GM19023 (cell line): ENCODE results near the gene KRTAP4-11.
"Not testable (repeated sequence)": the region's sequence is repeated elsewhere in the genome, so short reads cannot be mapped to it uniquely, and the experiment has no call there.

ENCODE experiments used
- ATAC-seq: cut with Tn5 transposase; IDR thresholded peaks from one replicate; pipeline ENCODE4 v1.9.1; 2021; ENCODE audit warnings: mild to moderate bottlenecking, moderate library complexity; ENCODE audit not compliant: unreplicated experiment

The KRTAP4-11 gene

DNA sequence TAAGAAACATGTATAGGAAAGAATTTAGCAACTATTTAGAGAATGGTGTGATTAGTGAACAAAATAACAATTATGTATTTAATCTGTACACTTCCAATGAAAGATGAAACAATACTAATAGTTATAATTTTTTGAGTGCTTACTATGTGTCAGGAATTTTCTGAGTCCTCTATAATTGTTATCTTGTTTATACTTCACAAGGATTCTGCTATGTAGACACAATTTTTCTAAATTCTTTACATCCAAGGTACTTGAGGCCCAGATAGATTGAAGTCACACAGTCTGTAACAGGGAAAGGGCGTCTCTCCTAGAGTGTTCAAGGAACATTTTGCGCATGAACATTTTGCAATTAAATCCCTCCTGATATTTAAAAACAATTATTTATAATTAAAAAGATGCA lies 6.9 kb upstream of the KRTAP4-11 start:
- ATAC-seq: no peak

DNA sequence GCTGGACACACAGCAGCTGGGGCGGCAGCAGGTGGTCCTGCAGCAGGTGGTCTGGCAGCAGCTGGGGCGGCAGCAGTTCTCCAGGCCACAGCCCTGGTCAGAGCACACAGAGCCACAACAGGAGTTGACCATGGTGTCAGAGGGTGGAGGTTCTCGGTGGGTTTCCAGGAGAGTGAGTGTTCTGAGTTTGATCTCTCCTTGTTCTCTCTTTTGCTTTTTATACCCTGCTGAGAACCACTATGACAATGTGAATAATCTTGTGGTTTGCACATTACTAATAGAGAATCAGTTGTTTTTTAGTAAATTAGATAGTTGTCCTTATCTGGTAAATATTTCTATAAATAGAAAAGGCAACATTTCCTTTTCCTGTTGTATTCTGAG lies 5.8 kb upstream of the KRTAP4-11 start, which contains the start of gene KRTAP4-12:
Gene KRTAP4-12, minus strand, starts transcription at position 192 of the 381 bp plus-strand sequence. Its CDS starts 60 bp downstream, at position 132.
- ATAC-seq: not testable (repeated sequence)

DNA sequence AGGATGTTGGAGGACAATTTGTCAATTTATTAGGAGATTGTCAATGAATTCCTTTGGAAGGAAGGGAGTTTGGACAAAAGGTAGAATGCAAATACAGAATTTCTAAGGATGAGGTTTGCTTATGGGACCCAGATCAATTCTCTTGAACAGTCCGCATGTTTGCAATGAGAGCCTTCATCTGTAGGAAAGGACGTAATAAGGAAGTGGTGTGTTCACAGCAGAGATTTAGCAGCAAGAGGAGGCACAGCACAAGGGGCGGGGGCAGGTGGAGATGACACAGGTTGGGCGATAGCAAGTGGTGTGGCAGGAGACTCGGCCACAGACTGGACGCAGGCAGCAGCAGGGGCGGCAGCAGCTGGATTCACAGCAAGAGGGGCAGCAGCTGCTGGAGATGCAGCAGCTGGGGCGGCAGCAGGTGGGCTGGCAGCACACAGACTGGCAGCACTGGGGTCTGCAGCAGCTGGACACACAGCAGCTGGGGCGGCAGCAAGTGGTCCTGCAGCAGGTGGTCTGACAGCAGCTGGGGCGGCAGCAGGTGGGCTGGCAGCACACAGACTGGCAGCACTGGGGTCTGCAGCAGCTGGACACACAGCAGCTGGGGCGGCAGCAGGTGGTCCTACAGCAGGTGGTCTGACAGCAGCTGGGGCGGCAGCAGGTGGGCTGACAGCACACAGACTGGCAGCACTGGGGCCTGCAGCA lies 5.3 kb upstream of the KRTAP4-11 start:
- ATAC-seq: not testable (repeated sequence)

DNA sequence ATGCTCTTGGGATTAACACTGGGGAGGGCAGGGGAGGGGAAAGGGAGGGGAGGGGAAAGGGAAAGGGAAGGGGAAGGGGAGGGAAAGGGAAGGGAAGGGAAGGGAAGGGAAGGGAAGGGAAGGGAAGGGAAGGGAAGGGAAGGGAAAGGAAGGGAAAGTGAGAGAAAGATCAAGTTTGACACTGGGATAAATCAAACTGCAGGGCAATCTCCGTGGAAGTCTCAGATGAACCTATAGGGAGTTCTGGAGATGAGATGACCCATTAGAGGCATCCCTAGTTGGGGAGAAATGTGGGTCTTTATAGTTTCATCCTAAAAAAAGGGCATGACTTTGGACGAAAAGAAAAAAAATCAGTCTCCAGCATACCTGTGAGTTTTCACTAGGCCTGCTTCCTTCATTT lies 3.6 kb upstream of the KRTAP4-11 start:
- ATAC-seq: no peak

DNA sequence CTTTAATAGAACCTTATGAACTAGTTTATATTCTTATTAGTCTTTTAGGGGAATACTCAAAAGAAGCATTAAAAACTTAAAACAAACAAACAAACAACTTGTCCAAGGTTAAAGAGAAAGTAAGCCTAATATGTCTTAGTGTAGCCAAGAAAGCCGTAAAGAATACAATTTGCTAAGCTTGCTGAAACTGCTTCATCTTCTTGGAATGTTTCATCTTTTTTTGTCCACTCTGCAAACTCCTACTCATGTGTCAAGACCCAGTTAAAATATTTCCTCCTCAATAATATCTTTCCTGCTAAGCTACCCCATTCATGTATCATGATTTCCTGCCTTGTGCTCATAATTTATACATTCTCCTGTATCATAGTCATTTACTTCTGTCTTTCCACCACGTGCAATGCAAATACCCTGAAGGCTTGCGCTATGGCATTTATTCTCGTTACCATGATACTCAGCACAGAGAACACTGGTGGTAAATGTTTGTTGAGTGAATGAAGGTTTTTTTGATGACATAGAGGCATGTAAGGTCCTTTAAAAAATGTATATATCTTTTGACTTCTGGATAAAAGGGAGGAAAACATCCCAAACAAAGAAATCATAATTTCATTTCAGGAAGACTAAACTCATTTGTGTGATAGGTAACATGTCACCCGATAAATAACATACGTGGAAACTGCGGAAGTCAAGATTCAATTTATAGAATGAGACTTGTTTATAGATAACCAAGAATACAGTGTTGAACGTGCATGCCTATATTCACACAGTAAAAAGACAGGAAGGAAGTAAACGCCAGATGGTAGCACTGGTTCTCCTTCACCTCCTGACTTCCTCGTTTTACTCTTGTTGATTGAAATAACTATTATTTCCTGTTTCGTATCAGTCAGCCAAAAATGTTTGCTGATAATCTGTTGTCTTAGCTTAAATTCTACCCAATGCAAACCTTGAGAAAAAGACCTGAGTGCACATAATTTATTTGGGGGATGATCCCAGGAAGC lies 1.8 kb upstream of the KRTAP4-11 start:
- ATAC-seq: not testable (repeated sequence)

DNA sequence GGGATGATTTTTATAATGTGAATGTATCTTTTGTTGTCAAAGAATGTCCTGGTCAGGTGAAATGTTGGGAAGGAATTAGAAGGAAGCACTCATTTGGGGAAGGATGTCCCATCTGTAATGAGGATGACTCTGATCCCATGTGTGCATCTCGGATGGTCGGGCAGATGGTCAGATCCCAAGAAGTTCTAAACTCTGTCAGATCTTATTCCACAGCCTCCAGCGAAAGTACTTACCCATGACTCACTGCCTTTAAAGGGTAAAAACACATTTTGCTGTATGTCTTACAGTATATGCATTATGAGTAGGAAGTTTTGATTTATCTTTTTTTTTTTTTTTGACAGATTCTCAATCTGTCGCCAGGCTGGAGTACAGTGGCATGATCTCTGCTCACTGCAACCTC lies 548 bp upstream of the KRTAP4-11 start:
- no peak for ATAC-seq

DNA sequence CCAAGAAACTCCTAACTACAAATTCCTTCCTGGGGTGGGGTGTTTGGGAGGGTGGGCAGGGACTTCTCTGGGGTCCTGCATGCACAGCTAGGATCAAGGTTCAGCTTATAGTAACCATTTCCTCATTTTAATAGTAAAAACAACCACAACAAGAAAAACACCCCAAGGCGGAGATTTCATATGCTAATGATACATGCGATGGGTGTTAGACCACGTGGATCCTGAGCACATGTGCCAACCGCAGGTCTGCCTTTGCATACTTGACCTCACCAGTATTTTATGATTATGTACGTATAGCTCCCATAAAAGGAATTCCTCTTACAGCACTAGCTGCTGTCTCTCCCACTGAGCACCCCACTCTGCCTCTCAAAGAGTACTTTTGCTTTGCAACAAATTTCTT lies 1.9 kb downstream of the KRTAP4-11 start:
- no peak for ATAC-seq

DNA sequence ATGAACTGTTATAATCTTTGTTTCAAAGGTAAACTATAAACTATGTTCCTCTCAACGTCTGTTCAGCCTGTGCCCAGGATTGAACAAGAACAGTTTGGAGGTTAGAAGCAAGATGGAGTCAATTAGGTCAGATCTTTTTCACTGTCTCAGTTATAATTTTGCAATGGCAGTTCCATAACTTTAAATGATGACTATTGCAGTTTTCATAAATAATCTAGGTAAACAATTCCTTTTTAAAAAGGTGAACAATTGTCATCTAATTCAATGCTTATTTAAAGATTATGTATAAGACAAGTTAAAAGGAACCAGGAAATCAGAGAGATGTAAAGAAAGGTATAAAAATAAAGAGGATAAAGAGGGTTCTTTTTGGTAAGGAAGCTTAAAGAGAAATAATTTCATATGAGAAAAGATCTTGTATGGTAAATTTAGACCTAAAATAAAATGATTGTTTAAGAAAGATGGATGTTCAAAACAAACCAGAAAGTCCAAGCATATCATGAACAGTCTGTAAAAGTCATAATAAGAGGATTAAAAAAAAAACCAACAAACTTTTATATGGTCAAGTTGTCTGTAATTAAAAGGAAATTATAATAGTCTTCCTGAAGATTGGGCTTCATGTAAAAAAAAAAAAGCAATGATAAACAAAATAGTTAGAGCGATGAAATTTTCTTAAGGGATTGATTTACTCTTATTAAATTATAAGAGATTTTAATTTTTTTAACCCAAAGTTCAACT lies 6.9 kb downstream of the KRTAP4-11 start:
- ATAC-seq: no peak

DNA sequence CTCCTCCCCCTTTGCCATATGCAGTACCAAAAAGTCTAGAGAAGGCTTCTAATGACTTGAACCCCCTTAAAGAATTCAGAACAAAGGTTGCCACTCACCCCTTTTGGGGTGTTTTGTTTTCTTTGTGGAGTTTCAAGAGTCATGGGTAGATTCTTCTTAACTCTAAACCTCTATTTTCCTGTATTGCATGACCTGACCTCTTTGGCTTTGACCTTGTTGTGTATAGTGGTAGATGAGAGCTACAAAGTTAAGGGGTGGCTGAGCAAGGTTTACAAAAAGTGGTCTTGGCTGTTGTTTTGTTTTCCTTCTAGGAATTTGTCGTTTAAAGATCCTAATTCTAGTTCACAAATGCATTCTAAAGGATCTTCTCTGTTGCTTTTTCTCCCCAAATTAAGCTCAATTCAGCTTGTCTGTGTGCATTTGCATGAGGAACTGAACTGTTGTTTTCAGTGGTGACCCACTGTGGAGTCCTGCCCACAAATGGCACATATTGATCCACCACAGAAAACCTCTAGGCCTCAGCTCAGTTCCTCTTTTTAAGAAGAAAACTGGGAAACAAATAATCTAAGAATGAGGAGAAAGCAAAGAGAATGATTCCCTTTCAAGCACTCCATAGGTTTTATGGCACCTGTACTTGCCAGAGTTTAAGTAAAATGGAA lies 9.3 kb downstream of the KRTAP4-11 start:
- ATAC-seq: not testable (repeated sequence)

DNA sequence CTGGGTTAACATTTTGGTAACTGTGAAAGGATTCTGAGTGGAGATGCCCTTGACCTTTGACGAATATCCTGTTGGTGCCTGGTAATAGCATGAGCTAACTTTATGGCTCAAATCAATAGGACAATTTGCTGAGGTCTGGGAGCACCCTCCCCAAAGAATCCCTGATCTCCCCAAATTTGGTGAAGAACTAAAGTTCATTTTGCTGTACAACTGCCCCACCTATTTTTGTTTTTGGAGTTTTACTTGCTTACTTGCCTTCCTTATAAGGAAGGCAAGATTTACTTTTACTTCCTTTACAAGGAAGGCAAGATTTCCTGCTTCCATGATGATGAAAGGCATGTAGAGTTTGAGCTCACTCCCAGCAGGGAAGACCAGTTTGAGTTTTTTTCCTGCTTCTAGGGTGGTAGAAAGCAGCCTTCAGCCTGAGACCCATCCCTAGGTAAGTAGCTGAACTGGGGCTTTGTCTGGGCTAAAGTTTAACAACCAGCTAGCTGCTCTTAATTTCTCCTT lies 10.2 kb downstream of the KRTAP4-11 start:
- ATAC-seq: no peak

DNA sequence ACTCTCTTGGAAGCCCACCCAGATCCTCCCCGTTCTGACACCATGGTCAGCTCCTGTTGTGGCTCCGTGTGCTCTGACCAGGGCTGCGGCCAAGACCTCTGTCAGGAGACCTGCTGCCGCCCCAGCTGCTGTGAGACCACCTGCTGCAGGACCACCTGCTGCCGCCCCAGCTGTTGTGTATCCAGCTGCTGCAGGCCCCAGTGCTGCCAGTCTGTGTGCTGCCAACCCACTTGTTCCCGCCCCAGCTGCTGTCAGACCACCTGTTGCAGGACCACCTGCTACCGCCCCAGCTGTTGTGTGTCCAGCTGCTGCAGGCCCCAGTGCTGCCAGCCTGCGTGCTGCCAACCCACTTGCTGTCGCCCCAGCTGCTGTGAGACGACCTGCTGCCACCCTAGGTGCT lies 12.8 kb downstream of the KRTAP4-11 start, which contains the start of gene KRTAP4-9:
Gene KRTAP4-9, plus strand, starts transcription at position 43 of the 400 bp plus-strand sequence. Its CDS starts 0 bp downstream, at position 43.
- not testable (repeated sequence) for ATAC-seq

DNA sequence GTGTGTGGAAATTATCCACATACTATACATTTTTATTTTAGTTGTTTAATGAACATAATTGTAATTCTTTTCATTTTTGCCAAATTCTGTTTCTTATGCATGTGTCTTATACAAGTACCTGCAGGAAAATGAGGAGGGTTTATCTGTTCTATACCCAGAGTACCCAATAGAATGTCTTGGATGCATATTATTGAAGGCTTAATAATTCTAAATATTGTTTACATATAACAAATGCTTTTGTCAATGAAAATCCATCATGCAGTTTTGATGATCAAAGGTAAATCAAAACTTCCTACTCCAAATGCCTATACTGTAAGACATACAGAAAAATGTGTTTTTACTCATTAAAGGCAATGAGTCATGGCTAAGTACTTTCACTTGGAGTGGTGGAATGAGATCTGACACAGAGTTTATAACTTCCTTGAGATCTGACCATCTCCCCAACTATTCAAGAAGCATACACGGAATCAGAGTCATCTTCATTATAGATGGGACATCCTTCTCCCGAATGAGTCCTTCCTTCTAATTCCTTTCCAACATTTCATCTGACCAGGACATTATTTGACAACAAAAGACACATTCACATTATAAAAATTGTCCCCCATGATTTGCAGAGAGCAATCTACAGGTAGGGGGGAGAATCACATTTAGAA lies 13.7 kb downstream of the KRTAP4-11 start:
- not testable (repeated sequence) for ATAC-seq

DNA sequence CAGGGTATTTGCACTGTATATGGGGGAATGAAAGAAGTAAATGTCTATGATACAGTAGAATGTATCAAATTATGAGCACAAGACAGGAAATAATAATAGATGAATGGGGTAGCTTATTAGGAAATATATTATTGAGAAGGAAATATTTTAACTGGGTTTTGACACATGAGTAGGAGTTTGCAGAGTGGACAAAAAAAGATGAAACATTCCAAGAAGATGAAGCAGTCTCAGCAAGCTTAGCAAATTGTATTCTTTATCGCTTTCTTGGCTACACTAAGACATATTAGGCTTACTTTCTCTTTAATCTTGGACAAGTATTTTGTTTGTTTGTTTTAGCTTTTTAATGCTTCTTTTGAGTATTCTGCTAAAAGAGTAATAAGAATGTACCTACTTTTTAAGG lies 14.3 kb downstream of the KRTAP4-11 start:
- ATAC-seq: no peak

DNA sequence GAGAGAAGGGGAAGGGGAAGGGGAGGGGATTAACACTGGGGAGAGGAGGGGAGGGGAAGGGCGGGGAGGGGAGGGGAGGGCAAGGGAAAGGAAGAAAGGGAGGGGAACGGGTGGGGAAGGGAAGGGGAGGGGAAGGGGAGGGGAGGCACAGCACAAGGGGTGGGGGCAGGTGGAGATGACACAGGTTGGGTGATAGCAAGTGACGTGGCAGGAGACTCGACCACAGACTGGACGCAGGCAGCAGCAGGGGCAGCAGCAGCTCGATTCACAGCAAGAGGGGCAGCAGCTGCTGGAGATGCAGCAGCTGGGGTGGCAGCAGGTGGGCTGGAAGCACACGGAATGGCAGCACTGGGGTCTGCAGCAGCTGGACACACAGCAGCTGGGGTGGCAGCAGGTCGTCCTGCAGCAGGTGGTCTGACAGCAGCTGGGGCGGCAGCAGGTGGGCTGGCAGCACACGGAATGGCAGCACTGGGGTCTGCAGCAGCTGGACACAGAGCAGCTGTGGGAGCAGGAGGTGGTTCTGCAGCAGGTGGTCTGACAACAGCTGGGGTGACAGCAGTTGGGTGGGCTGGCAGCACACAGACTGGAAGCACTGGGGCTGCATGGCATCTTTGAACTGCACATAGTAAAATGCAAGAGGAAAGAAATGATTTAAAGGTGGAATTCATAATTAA lies 16.4 kb downstream of the KRTAP4-11 start, which contains the start of gene KRTAP4-16:
Gene KRTAP4-16, minus strand, starts transcription at position 624 of the 674 bp plus-strand sequence. Its CDS starts 0 bp downstream, at position 624.
- ATAC-seq: no peak

DNA sequence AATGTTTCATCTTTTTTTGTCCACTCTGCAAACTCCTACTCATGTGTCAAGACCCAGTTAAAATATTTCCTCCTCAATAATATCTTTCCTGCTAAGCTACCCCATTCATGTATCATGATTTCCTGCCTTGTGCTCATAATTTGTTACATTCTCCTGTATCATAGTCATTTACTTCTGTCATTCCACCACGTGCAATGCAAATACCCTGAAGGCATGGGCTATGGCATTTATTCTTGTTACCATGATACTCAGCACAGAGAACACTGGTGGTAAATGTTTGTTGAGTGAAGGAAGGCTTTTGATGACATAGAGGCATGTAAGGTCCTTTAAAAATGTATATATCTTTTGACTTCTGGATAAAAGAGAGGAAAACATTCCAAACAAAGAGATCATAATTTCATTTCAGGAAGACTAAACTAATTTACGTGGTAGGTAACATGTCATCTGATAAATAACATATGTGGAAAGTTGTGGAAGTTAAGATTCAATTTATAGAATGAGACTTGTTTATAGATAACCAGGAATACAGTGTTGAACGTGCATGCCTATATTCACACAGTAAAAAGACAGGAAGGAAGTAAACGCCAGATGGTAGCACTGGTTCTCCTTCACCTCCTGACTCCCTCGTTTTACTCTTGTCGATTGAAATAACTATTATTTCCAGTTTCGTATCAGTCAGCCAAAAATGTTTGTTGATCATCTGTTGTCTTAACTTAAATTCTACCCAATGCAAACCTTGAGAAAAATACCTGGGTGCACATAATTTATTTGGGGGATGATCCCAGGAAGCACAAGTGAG lies 18.3 kb downstream of the KRTAP4-11 start:
- ATAC-seq: not testable (repeated sequence)

DNA sequence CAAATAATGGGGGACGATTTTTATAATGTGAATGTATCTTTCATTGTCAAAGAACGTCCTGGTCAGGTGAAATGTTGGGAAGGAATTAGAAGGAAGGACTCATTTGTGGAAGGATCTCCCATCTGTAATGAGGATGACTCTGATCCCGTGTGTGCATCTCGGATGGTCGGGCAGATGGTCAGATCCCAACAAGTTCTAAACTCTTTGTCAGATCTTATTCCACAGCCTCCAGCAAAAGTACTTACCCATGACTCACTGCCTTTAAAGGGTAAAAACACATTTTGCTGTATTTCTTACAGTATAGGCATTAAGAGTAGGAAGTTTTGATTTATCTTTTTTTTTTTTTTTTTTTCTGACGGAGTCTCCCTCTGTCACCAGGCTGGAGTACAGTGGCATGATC lies 19.7 kb downstream of the KRTAP4-11 start:
- ATAC-seq: no peak

DNA sequence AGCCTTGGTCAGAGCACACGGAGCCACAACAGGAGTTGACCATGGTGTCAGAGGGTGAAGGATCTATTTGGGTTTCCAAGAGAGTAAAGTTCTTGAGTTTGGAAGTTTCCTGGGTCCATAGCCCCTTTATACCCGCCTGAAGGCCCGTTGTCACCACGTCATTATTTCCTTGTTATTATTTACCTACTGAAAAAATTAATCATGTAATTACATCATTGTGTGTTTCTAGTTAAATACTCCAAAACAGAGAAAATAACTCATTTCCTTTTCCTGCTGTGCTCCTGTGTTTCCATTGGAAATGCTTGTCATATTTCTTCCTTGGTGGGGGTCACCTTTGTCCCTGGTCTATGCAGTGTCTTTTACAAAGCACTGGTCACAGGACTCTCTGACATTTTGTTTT lies 20.1 kb downstream of the KRTAP4-11 start, which contains the start of gene KRTAP4-8:
Gene KRTAP4-8, minus strand, starts transcription at position 101 of the 400 bp plus-strand sequence. Its CDS starts 58 bp downstream, at position 43.
- no peak for ATAC-seq

DNA sequence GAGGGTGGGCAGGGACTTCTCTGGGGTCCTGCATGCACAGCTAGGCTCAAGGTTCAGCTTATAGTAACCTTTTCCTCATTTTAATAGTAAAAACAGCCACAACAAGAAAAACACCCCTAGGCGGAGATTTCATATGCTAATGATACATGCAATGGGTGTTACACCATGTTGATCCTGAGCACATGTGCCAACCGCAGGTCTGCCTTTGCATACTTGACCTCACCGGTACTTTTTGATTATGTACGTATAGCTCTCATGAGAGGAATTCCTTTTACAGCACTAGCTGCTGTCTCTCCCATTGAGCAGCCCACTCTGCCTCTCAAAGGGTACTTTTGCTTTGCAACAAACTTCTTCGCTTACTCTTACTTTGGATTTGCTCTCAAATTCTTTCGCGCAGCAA lies 22.1 kb downstream of the KRTAP4-11 start:
- ATAC-seq: no peak
